Caco-2 (cell line): ENCODE results near the gene DENND2A. TPM values are rescaled to one million over a fixed set of nuclear protein-coding genes. Genes with fewer than 3 reads are reported as not detected.

ENCODE experiments used
- BruUV-seq: library from RNA; stranded (reverse); fragments of 400-500 nt; replicated peaks from 2 replicates; lab custom pipeline; 2021; lab: Mats Ljungman, UMichigan
- CTCF ChIA-PET: fragments of 300-600 bp; sonication (Branson Sonifier 250); formaldehyde crosslinking; loops from one replicate; lab custom pipeline; 2022; ENCODE audit warnings: antibody characterized with exemption; lab: Charles Lee
- POLR2A ChIA-PET: fragments of 300-600 bp; sonication (Branson Sonifier 250); formaldehyde crosslinking; loops from one replicate; lab custom pipeline; 2022; ENCODE audit warnings: antibody characterized with exemption; lab: Charles Lee
- DNase-seq, 2 experiments: peaks; one replicate each; pipeline versions ENCODE4 v3.0.0 to v3.0.0-alpha.2; 2020 to 2022
- H3K27me3 ChIP-seq: replicated peaks from 2 replicates; pipeline ENCODE4 v1.6.0; 2011; ENCODE audit warnings: low read length; ENCODE audit not compliant: control insufficient read depth, insufficient read depth
- H3K36me3 ChIP-seq: 2 replicates; pipeline ENCODE4 v1.5.1; 2011; ENCODE audit warnings: low read length; ENCODE audit not compliant: control insufficient read depth, insufficient read depth
- H3K4me1 ChIP-seq: fragments of 250-450 bp; sonication (Bioruptor Pico); 2 replicates; pipeline ENCODE4 v1.5.1; 2020; ENCODE audit warnings: mild to moderate bottlenecking
- H3K4me3 ChIP-seq: 2 replicates; pipeline ENCODE4 v1.5.1; 2011; ENCODE audit warnings: low read depth, mild to moderate bottlenecking, control low read depth, low read length
- H3K9me3 ChIP-seq: fragments of 250-450 bp; sonication (Bioruptor Pico); 2 replicates; pipeline ENCODE4 v1.5.1; 2020; ENCODE audit warnings: mild to moderate bottlenecking, moderate library complexity
- H3K27ac Mint-ChIP-seq: one replicate; pipeline ENCODE4 v1.8.0; 2022; ENCODE audit warnings: mixed read lengths; ENCODE audit not compliant: unreplicated experiment
- H3K27me3 Mint-ChIP-seq: one replicate; pipeline ENCODE4 v1.8.0; 2022; ENCODE audit warnings: mixed read lengths; ENCODE audit not compliant: insufficient read depth, unreplicated experiment
- H3K36me3 Mint-ChIP-seq: one replicate; pipeline ENCODE4 v1.8.0; 2022; ENCODE audit warnings: mild to moderate bottlenecking, mixed read lengths; ENCODE audit not compliant: insufficient read depth, unreplicated experiment
- H3K4me1 Mint-ChIP-seq: one replicate; pipeline ENCODE4 v1.8.0; 2022; ENCODE audit warnings: low read depth, mixed read lengths; ENCODE audit not compliant: unreplicated experiment
- H3K4me3 Mint-ChIP-seq: one replicate; pipeline ENCODE4 v1.8.0; 2022; ENCODE audit warnings: mild to moderate bottlenecking, moderate library complexity, mixed read lengths; ENCODE audit not compliant: unreplicated experiment
- H3K9me3 Mint-ChIP-seq: one replicate; pipeline ENCODE4 v1.8.0; 2022; ENCODE audit warnings: mixed read lengths; ENCODE audit not compliant: unreplicated experiment
- CTCF ChIP-seq, 2 experiments: fragments of 200-600 bp in 1 of 2; IDR thresholded peaks; 1 replicate in 1 of 2; 2 replicates in 1 of 2; pipeline versions ENCODE4 v1.5.1 to v1.8.0; 2011 to 2022; ENCODE audit warnings: antibody characterized with exemption in 1 of 2, control low read depth in 1 of 2, inconsistent platforms in 1 of 2, low read depth in 1 of 2, low read length in 1 of 2, mild to moderate bottlenecking in 1 of 2, moderate library complexity in 1 of 2; ENCODE audit not compliant: insufficient read depth in 1 of 2, severe bottlenecking in 1 of 2, unreplicated experiment in 1 of 2
- intact Hi-C: fragments of 100-400 bp; cut with micrococcal nuclease; formaldehyde crosslinking; loops from one replicate; pipeline ENCODE4 v1.10.0; 2022; ENCODE audit not compliant: unreplicated experiment
- total RNA-seq: library from RNA; stranded (reverse); gene quantifications from 2 replicates; pipeline ENCODE4 v1.2.3, GENCODE V29; 2022

Gene DENND2A
- total RNA-seq, 1 experiment from 2014 or later, result 0.95 TPM

GRCh38 chr7:140609646-140610045 lies 31.0 kb downstream of the DENND2A start:
- no peak for TF ChIP-seq CTCF (IDR thresholded peaks at IDR 0.05; ENCODE audit: insufficient read depth in 1 of 2, low read depth in 1 of 2, low read length in 1 of 2, severe bottlenecking in 1 of 2, unreplicated experiment in 1 of 2)
- Mint-ChIP-seq H3K36me3 (no peaks in the 10 kb centered on the region), H3K9me3 (no peaks in the 10 kb centered on the region), H3K4me1 (no peaks in the 10 kb centered on the region), H3K27ac (no peak overlapping the region), H3K27me3 (no peaks in the 10 kb centered on the region), H3K4me3 (no peak overlapping the region)
- H3K9me3 ChIP-seq, result no peaks in the 10 kb centered on the region
- no peaks in the 10 kb centered on the region for H3K36me3 ChIP-seq
- H3K27me3 ChIP-seq, result no peaks in the 10 kb centered on the region; the same call in 1 of the 2 replicates
- H3K4me1 ChIP-seq, result no peaks in the 10 kb centered on the region
- H3K4me3 ChIP-seq, result no peak overlapping the region
- DNase-seq, result no peak
- no TSS peak for BruUV-seq
- POLR2A ChIA-PET, result no interaction called here
- CTCF ChIA-PET, result no interaction called here
- intact Hi-C loops, result no loop called here

GRCh38 chr7:140607441-140607989 lies 33.1 kb downstream of the DENND2A start:
- CTCF ChIA-PET, result no interaction called here
- H3K9me3 ChIP-seq, result no peaks in the 10 kb centered on the region
- POLR2A ChIA-PET, result no interaction called here
- H3K4me1 ChIP-seq, result no peaks in the 10 kb centered on the region
- no peaks in the 10 kb centered on the region for H3K36me3 ChIP-seq
- no peaks in the 10 kb centered on the region for H3K27me3 ChIP-seq
- H3K4me3 Mint-ChIP-seq, result no peak overlapping the region
- DNase-seq, result no peak
- no peaks in the 10 kb centered on the region for H3K27me3 Mint-ChIP-seq
- intact Hi-C loops, result no loop called here
- H3K27ac Mint-ChIP-seq, result no peak overlapping the region
- H3K9me3 Mint-ChIP-seq, result no peaks in the 10 kb centered on the region
- no TSS peak for BruUV-seq
- no peak for TF ChIP-seq CTCF (IDR thresholded peaks at IDR 0.05; ENCODE audit: insufficient read depth in 1 of 2, low read depth in 1 of 2, low read length in 1 of 2, severe bottlenecking in 1 of 2, unreplicated experiment in 1 of 2)
- no peaks in the 10 kb centered on the region for H3K4me1 Mint-ChIP-seq
- H3K4me3 ChIP-seq, result no peak overlapping the region
- H3K36me3 Mint-ChIP-seq, result no peaks in the 10 kb centered on the region

- no peak overlapping the region for H3K4me3 Mint-ChIP-seq
- ChIA-PET POLR2A (no interaction called here), CTCF (no interaction called here)
- H3K27me3 Mint-ChIP-seq, result peaks cover 5% of the 10 kb centered on the region
- H3K36me3 Mint-ChIP-seq, result no peaks in the 10 kb centered on the region
- H3K4me1 Mint-ChIP-seq, result no peaks in the 10 kb centered on the region
- Histone ChIP-seq H3K4me1 (no peaks in the 10 kb centered on the region), H3K36me3 (no peaks in the 10 kb centered on the region), H3K9me3 (no peaks in the 10 kb centered on the region), H3K4me3 (no peak overlapping the region), H3K27me3 (no peaks in the 10 kb centered on the region)
- no peak for TF ChIP-seq CTCF (IDR thresholded peaks at IDR 0.05; ENCODE audit: insufficient read depth in 1 of 2, low read depth in 1 of 2, low read length in 1 of 2, severe bottlenecking in 1 of 2, unreplicated experiment in 1 of 2)
- DNase-seq, result no peak
- BruUV-seq, result no TSS peak
- no peak overlapping the region for H3K27ac Mint-ChIP-seq
- H3K9me3 Mint-ChIP-seq, result no peaks in the 10 kb centered on the region
- intact Hi-C loops, result no loop called here
Observed at GRCh38 chr7:140605337-140605736, 35.3 kb downstream of the DENND2A start.
